GM23338 (cell line): ENCODE measurements around the gene RAMACL. TPM values are rescaled to one million over a fixed set of nuclear protein-coding genes. Genes with fewer than 3 reads are reported as not detected.

ENCODE experiments used
- ATAC-seq: fragments of 200-7000 bp; cut with Tn5 transposase; 3 replicates; pipeline ENCODE4 v1.9.1; 2020
- DNase-seq: peaks from one replicate; pipeline ENCODE4 v3.0.0-alpha.2; 2015; ENCODE audit warnings: low spot score
- H2AFZ ChIP-seq: fragments of 200-600 bp; sonication (generic); 2 replicates; pipeline ENCODE4 v1.8.0; 2016; ENCODE audit warnings: antibody characterized with exemption, mild to moderate bottlenecking, moderate library complexity
- H3F3A ChIP-seq: fragments of 200-600 bp; sonication (generic); replicated peaks from 2 replicates; pipeline ENCODE4 v1.8.0; 2017; ENCODE audit warnings: antibody characterized with exemption, mixed run types, low read depth
- H3K27ac ChIP-seq: fragments of 200-600 bp; sonication (generic); 2 replicates; pipeline ENCODE4 v1.6.1; 2016; ENCODE audit warnings: low read depth
- H3K27me3 ChIP-seq: fragments of 200-600 bp; sonication (generic); 2 replicates; pipeline ENCODE4 v1.8.0; 2016; ENCODE audit warnings: mild to moderate bottlenecking, mixed run types, moderate library complexity; ENCODE audit not compliant: insufficient read depth
- H3K36me3 ChIP-seq: fragments of 200-600 bp; sonication (generic); 2 replicates; pipeline ENCODE4 v1.8.0; 2016; ENCODE audit warnings: mild to moderate bottlenecking; ENCODE audit not compliant: insufficient read depth
- H3K4me1 ChIP-seq: fragments of 200-600 bp; sonication (generic); 2 replicates; pipeline ENCODE4 v1.8.0; 2016; ENCODE audit warnings: mild to moderate bottlenecking, moderate library complexity; ENCODE audit not compliant: insufficient read depth
- H3K4me2 ChIP-seq: fragments of 200-600 bp; sonication (generic); 2 replicates; pipeline ENCODE4 v1.7.1; 2017; ENCODE audit warnings: mixed run types
- H3K4me3 ChIP-seq: fragments of 200-600 bp; sonication (generic); 2 replicates; pipeline ENCODE4 v1.6.1; 2016; ENCODE audit warnings: mixed run types
- H3K79me2 ChIP-seq: fragments of 200-600 bp; sonication (generic); replicated peaks from 2 replicates; pipeline ENCODE4 v1.8.0; 2017; ENCODE audit warnings: mild to moderate bottlenecking; ENCODE audit not compliant: insufficient read depth
- H3K9me2 ChIP-seq: fragments of 200-600 bp; sonication (generic); 2 replicates; pipeline ENCODE4 v1.8.0; 2017; ENCODE audit not compliant: insufficient read depth
- H4K20me1 ChIP-seq: fragments of 200-600 bp; sonication (generic); replicated peaks from 2 replicates; pipeline ENCODE4 v1.8.0; 2017; ENCODE audit warnings: mild to moderate bottlenecking; ENCODE audit not compliant: insufficient read depth
- H3K27ac Mint-ChIP-seq: 2 replicates; pipeline ENCODE4 v1.8.0; 2020; ENCODE audit warnings: inconsistent platforms, mild to moderate bottlenecking, moderate library complexity, mixed read lengths
- H3K27me3 Mint-ChIP-seq: 3 replicates; pipeline ENCODE4 v1.8.0; 2022; ENCODE audit warnings: low read depth, mild to moderate bottlenecking, moderate library complexity, mixed read lengths, inconsistent platforms; ENCODE audit not compliant: insufficient read depth, poor library complexity
- H3K36me3 Mint-ChIP-seq: 3 replicates; pipeline ENCODE4 v1.8.0; 2021; ENCODE audit warnings: low read depth, mild to moderate bottlenecking, inconsistent platforms, moderate library complexity, mixed read lengths
- H3K4me1 Mint-ChIP-seq: 3 replicates; pipeline ENCODE4 v1.8.0; 2020; ENCODE audit warnings: mild to moderate bottlenecking, inconsistent platforms, mixed read lengths
- H3K4me3 Mint-ChIP-seq: 3 replicates; pipeline ENCODE4 v1.8.0; 2021; ENCODE audit warnings: moderate library complexity, mild to moderate bottlenecking, inconsistent platforms, mixed read lengths
- H3K9me3 Mint-ChIP-seq: 3 replicates; pipeline ENCODE4 v1.8.0; 2020; ENCODE audit warnings: moderate library complexity, mild to moderate bottlenecking, inconsistent platforms, mixed read lengths
- CREB1 ChIP-seq: fragments of 250-450 bp; sonication (Bioruptor Pico); IDR thresholded peaks from 2 replicates; pipeline ENCODE4 v1.5.0; 2020; ENCODE audit warnings: low read depth, mild to moderate bottlenecking, moderate library complexity
- EZH2phosphoT487 ChIP-seq: fragments of 200-600 bp; sonication (generic); IDR thresholded peaks from one replicate; pipeline ENCODE4 v1.8.1; 2018; ENCODE audit warnings: antibody characterized with exemption; ENCODE audit not compliant: unreplicated experiment
- NANOG ChIP-seq: IDR thresholded peaks from 2 replicates; pipeline ENCODE4 v1.6.1; 2016; ENCODE audit warnings: antibody characterized with exemption, borderline replicate concordance
- ZNF331 ChIP-seq: fragments of 250-450 bp; sonication (Bioruptor Pico); IDR thresholded peaks from 2 replicates; pipeline ENCODE4 v1.5.0; 2020; ENCODE audit warnings: low read depth, mild to moderate bottlenecking, moderate library complexity
- polyA plus RNA-seq: library from polyadenylated mRNA; unstranded; fragments of >200 nt; fragmentation: Nextera tagmentation; extraction: Ambion mirVana; gene quantifications from 2 replicates; pipeline ENCODE4 v1.2.1, GENCODE V29; 2016
- total RNA-seq: library from RNA; depleted of rRNA; stranded (reverse); fragments of >200 nt; shearing (Covaris generic); gene quantifications from 2 replicates; pipeline ENCODE4 v1.2.3, GENCODE V29; 2014
- TF ChIP-seq, protein P1 (sequence below), 2 experiments: fragments of 200-600 bp in 1 of 2; sonication (generic) in 1 of 2; conservative IDR thresholded peaks; 2 replicates each; pipeline versions ENCODE4 v1.5.1 to v1.6.1; 2016 to 2017; ENCODE audit warnings: antibody characterized with exemption in 2 of 2, low read depth in 2 of 2, mild to moderate bottlenecking in 2 of 2, moderate library complexity in 1 of 2
- TF ChIP-seq, protein P2 (sequence below): fragments of 250-450 bp; sonication (Bioruptor Pico); IDR thresholded peaks from 2 replicates; pipeline ENCODE4 v1.5.0; 2020; ENCODE audit warnings: mild to moderate bottlenecking, moderate library complexity

The RAMACL gene
- total and polyA plus RNA-seq, 2 experiments from 2014 or later = 0.61 to 4.0 TPM

DNA sequence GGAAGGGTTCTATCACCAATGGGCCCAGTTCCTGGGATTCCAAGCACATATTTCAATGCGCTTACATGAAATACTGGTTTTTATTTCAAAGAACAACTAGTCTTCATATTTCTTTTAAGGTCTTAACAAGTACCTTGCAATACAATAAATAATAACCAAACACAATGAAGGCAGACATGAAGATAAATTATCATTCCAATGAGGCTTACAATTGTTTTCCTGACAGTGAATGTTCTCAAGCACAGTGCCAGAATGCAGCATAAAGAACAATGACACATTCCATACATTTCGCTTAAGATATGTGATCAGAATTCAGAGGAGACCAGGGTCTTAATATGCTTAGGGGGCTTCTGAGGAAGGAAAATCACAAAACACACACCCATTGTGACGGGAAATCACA lies 26.3 kb downstream of the RAMACL start:
- H3K4me1 Mint-ChIP-seq = peaks cover 53% of the 10 kb centered on the region
- H3K4me3 Mint-ChIP-seq = no peak overlapping the region
- Histone ChIP-seq H3K36me3 (no peaks in the 10 kb centered on the region), H4K20me1 (no peaks in the 10 kb centered on the region; the same call in 1 of the 2 replicates), H3K4me3 (no peak overlapping the region), H3K4me2 (no peak overlapping the region), H3K27ac (no peak overlapping the region), H3K9me2 (no peaks in the 10 kb centered on the region), H3K79me2 (peaks cover 57% of the 10 kb centered on the region), H3F3A (no peaks in the 10 kb centered on the region), H3K27me3 (no peaks in the 10 kb centered on the region), H3K4me1 (peaks cover 32% of the 10 kb centered on the region), H2AFZ (no peak overlapping the region)
- no peak for DNase-seq
- H3K27me3 Mint-ChIP-seq = peaks cover 2% of the 10 kb centered on the region
- no peak overlapping the region for H3K27ac Mint-ChIP-seq
- TF ChIP-seq NANOG (no peak), EZH2phosphoT487 (no peak)
- TF ChIP-seq, protein P1, sequence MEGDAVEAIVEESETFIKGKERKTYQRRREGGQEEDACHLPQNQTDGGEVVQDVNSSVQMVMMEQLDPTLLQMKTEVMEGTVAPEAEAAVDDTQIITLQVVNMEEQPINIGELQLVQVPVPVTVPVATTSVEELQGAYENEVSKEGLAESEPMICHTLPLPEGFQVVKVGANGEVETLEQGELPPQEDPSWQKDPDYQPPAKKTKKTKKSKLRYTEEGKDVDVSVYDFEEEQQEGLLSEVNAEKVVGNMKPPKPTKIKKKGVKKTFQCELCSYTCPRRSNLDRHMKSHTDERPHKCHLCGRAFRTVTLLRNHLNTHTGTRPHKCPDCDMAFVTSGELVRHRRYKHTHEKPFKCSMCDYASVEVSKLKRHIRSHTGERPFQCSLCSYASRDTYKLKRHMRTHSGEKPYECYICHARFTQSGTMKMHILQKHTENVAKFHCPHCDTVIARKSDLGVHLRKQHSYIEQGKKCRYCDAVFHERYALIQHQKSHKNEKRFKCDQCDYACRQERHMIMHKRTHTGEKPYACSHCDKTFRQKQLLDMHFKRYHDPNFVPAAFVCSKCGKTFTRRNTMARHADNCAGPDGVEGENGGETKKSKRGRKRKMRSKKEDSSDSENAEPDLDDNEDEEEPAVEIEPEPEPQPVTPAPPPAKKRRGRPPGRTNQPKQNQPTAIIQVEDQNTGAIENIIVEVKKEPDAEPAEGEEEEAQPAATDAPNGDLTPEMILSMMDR (conservative IDR thresholded peaks at IDR 0.05; ENCODE audit: low read depth in 2 of 2) = no peak
- H3K36me3 Mint-ChIP-seq = no peaks in the 10 kb centered on the region; the same call in none of the 3 replicates
- no peaks in the 10 kb centered on the region; the same call in 2 of the 3 replicates for H3K9me3 Mint-ChIP-seq
- ATAC-seq = no peak

DNA sequence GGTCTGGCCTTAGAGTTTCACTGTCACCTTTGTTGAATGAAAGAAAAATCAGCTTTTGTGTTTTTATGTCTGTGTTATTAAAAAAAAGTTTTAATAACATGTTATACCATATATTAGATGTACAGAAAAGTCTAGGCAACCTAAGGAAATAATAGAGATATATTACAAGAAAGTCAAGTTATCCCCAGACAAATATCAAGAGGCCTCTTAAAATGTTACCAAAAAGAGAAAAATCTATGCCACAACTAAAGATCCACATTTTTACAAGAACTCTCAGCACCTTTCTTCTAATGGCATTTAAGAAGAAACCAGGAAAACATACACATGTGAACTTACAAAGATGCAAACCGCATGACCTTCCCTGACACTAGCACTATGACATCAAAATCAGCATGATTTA lies 26.8 kb downstream of the RAMACL start:
- Histone ChIP-seq H3K4me3 (no peak overlapping the region), H3K27ac (no peak overlapping the region), H4K20me1 (no peaks in the 10 kb centered on the region; the same call in 1 of the 2 replicates), H3K79me2 (peaks cover 57% of the 10 kb centered on the region), H3K4me1 (peaks cover 38% of the 10 kb centered on the region), H3K4me2 (no peak overlapping the region), H3K27me3 (no peaks in the 10 kb centered on the region), H3F3A (no peaks in the 10 kb centered on the region), H3K36me3 (no peaks in the 10 kb centered on the region), H3K9me2 (no peaks in the 10 kb centered on the region), H2AFZ (no peak overlapping the region)
- Mint-ChIP-seq H3K4me1 (peaks cover 55% of the 10 kb centered on the region), H3K27me3 (peaks cover 2% of the 10 kb centered on the region), H3K27ac (0 out of 2 replicates have a peak overlapping the region, but pooled peaks have one; percentile 21), H3K4me3 (no peak overlapping the region), H3K36me3 (no peaks in the 10 kb centered on the region; the same call in none of the 3 replicates), H3K9me3 (no peaks in the 10 kb centered on the region; the same call in 2 of the 3 replicates)
- DNase-seq (no peak), ATAC-seq (no peak)
- TF ChIP-seq ZNF331 (no peak), CREB1 (CRISPR knock-in tag) (no peak)
- TF ChIP-seq, protein P2, sequence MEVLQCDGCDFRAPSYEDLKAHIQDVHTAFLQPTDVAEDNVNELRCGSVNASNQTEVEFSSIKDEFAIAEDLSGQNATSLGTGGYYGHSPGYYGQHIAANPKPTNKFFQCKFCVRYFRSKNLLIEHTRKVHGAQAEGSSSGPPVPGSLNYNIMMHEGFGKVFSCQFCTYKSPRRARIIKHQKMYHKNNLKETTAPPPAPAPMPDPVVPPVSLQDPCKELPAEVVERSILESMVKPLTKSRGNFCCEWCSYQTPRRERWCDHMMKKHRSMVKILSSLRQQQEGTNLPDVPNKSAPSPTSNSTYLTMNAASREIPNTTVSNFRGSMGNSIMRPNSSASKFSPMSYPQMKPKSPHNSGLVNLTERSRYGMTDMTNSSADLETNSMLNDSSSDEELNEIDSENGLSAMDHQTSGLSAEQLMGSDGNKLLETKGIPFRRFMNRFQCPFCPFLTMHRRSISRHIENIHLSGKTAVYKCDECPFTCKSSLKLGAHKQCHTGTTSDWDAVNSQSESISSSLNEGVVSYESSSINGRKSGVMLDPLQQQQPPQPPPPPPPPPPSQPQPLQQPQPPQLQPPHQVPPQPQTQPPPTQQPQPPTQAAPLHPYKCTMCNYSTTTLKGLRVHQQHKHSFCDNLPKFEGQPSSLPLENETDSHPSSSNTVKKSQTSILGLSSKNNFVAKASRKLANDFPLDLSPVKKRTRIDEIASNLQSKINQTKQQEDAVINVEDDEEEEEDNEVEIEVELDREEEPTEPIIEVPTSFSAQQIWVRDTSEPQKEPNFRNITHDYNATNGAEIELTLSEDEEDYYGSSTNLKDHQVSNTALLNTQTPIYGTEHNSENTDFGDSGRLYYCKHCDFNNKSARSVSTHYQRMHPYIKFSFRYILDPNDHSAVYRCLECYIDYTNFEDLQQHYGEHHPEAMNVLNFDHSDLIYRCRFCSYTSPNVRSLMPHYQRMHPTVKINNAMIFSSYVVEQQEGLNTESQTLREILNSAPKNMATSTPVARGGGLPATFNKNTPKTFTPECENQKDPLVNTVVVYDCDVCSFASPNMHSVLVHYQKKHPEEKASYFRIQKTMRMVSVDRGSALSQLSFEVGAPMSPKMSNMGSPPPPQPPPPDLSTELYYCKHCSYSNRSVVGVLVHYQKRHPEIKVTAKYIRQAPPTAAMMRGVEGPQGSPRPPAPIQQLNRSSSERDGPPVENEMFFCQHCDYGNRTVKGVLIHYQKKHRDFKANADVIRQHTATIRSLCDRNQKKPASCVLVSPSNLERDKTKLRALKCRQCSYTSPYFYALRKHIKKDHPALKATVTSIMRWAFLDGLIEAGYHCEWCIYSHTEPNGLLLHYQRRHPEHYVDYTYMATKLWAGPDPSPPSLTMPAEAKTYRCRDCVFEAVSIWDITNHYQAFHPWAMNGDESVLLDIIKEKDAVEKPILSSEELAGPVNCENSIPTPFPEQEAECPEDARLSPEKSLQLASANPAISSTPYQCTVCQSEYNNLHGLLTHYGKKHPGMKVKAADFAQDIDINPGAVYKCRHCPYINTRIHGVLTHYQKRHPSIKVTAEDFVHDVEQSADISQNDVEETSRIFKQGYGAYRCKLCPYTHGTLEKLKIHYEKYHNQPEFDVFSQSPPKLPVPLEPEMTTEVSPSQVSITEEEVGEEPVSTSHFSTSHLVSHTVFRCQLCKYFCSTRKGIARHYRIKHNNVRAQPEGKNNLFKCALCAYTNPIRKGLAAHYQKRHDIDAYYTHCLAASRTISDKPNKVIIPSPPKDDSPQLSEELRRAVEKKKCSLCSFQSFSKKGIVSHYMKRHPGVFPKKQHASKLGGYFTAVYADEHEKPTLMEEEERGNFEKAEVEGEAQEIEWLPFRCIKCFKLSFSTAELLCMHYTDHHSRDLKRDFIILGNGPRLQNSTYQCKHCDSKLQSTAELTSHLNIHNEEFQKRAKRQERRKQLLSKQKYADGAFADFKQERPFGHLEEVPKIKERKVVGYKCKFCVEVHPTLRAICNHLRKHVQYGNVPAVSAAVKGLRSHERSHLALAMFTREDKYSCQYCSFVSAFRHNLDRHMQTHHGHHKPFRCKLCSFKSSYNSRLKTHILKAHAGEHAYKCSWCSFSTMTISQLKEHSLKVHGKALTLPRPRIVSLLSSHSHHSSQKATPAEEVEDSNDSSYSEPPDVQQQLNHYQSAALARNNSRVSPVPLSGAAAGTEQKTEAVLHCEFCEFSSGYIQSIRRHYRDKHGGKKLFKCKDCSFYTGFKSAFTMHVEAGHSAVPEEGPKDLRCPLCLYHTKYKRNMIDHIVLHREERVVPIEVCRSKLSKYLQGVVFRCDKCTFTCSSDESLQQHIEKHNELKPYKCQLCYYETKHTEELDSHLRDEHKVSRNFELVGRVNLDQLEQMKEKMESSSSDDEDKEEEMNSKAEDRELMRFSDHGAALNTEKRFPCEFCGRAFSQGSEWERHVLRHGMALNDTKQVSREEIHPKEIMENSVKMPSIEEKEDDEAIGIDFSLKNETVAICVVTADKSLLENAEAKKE = no peak
